Measurements from ENCODE around the gene PFKFB4. TPM values are rescaled to one million over a fixed set of nuclear protein-coding genes. Genes with fewer than 3 reads are reported as not detected.

Gene PFKFB4
- total RNA-seq, 2 donors from 2014 or later = 0.59 to 1.2 TPM

GRCh38 chr3:48598323-48599076 lies 41.9 kb upstream of the PFKFB4 start:
- Histone ChIP-seq H3K27me3 (no peaks in the 10 kb centered on the region), H3K4me1 (peaks cover 0 to 80% of the 10 kb centered on the region in 2 donors), H3K27ac (peak overlapping the region; percentile 86 to 95), H3K4me3 (no peak overlapping the region), H3K9me3 (no peaks in the 10 kb centered on the region), H3K36me3 (peaks cover 49% of the 10 kb centered on the region)
- TF ChIP-seq, protein P1, sequence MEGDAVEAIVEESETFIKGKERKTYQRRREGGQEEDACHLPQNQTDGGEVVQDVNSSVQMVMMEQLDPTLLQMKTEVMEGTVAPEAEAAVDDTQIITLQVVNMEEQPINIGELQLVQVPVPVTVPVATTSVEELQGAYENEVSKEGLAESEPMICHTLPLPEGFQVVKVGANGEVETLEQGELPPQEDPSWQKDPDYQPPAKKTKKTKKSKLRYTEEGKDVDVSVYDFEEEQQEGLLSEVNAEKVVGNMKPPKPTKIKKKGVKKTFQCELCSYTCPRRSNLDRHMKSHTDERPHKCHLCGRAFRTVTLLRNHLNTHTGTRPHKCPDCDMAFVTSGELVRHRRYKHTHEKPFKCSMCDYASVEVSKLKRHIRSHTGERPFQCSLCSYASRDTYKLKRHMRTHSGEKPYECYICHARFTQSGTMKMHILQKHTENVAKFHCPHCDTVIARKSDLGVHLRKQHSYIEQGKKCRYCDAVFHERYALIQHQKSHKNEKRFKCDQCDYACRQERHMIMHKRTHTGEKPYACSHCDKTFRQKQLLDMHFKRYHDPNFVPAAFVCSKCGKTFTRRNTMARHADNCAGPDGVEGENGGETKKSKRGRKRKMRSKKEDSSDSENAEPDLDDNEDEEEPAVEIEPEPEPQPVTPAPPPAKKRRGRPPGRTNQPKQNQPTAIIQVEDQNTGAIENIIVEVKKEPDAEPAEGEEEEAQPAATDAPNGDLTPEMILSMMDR (IDR thresholded peaks at IDR 0.05) = no peak
- peak; percentile 69 for DNase-seq (ENCODE audit: low spot score)

GRCh38 chr3:48597408-48597800 lies 40.8 kb upstream of the PFKFB4 start:
- Histone ChIP-seq H3K4me1 (peaks cover 0 to 80% of the 10 kb centered on the region in 2 donors), H3K27ac (peak overlapping the region; percentile 86 to 95), H3K36me3 (peaks cover 38% of the 10 kb centered on the region), H3K4me3 (no peak overlapping the region), H3K27me3 (no peaks in the 10 kb centered on the region), H3K9me3 (no peaks in the 10 kb centered on the region)
- no peak for DNase-seq (ENCODE audit: low spot score)
- TF ChIP-seq, protein P1 (IDR thresholded peaks at IDR 0.05) = no peak

DNA sequence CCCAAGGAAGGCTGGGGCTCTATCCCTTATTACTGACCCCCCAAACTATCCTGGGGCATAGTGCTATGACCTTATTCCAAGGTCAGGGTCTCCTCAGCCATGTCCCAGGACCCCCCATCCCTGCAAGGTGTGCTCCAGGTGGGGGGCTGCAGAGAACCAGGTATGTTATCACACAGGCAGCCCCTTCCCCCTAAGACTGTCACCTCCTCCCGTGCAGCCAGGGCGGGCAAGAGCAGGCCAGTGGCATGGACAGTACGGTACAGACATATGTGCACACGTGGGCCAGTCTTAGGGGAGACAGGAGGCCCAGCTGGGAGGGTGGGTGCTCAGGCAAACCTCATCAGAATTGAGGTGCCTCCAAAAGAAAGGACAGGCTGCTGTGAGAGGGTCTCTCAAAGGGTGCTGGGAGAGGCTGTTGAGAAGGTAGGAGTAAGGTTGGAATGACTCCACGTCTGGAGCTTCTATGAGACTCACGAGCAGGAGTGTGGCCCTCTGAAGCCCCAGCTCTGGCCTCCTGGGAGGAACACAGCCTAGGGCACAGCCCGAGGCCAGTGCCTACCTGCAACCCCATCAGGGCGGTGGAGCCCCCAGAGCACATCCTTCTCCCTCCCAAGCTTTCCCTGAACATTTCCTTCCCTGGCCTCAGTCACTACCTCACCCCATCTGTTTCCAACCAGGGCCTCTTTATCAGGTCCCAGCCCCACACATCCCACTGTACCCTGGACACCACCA lies 40.2 kb upstream of the PFKFB4 start:
- Histone ChIP-seq H3K4me1 (peaks cover 0 to 76% of the 10 kb centered on the region in 2 donors), H3K27me3 (no peaks in the 10 kb centered on the region), H3K36me3 (peaks cover 34% of the 10 kb centered on the region), H3K4me3 (no peak overlapping the region), H3K27ac (peak overlapping the region; percentile 86 to 95), H3K9me3 (no peaks in the 10 kb centered on the region)
- no peak for DNase-seq (ENCODE audit: low spot score)
- TF ChIP-seq, protein P1 (IDR thresholded peaks at IDR 0.05) = no peak

GRCh38 chr3:48596157-48596556 lies 39.6 kb upstream of the PFKFB4 start:
- Histone ChIP-seq H3K27me3 (no peaks in the 10 kb centered on the region), H3K9me3 (no peaks in the 10 kb centered on the region), H3K4me1 (peaks cover 0 to 70% of the 10 kb centered on the region in 2 donors), H3K4me3 (no peak overlapping the region), H3K36me3 (peaks cover 31% of the 10 kb centered on the region), H3K27ac (peak overlapping the region; percentile 86 to 95)
- no peak for DNase-seq (ENCODE audit: low spot score)
- TF ChIP-seq, protein P1 (IDR thresholded peaks at IDR 0.05) = no peak

DNA sequence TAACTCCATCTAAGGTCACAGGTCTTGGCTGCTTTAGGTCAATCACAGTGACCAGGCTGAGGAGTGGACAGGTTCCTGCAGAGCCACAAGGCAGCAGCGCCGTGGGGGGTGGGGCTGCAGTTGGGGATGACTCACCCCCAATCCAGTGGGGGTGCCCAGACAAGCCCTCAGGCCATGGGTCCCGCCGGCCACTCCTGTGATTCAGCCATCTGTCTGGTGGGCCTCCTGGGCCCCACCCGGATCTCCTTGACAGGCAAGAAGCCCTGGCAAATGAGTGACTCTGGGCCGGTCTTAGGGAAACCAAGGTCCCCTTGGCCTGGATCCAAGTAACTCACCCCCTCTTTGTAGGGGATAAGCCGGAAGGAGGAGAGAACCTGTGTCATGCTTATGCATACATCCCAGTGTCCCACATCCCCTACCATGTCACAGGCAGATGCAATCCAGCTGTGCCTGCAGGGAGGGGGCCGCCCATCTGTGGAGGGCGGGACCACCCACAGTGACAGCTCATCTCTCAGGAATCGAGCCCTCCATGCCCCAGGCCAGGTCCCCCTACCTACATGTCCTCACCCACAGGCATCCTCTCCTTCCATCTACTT lies 39.0 kb upstream of the PFKFB4 start:
- DNase-seq (ENCODE audit: low spot score) = peak; percentile 71
- Histone ChIP-seq H3K27me3 (no peaks in the 10 kb centered on the region), H3K4me3 (peak overlapping the region in 1 of 2 donors; percentile 46), H3K36me3 (peaks cover 26% of the 10 kb centered on the region), H3K9me3 (no peaks in the 10 kb centered on the region), H3K4me1 (peaks cover 0 to 64% of the 10 kb centered on the region in 2 donors), H3K27ac (peak overlapping the region; percentile 86 to 95)
- TF ChIP-seq, protein P1 (IDR thresholded peaks at IDR 0.05) = no peak
